ENCODE results near the gene NOX1.

NOX1 gene

GRCh38 chrX:100874325-100874724 is at the start of gene NOX1:
Gene NOX1 (minus strand): TSS chrX:100874359. CDS start chrX:100874139, 220 bp downstream.
- DNase-seq = no peak

GRCh38 chrX:100915562-100915961 is 41.4 kb upstream of the NOX1 start:
- no peak for DNase-seq

- no peak for DNase-seq
Observed at GRCh38 chrX:100913111-100913510, 39.0 kb upstream of the NOX1 start.

GRCh38 chrX:100911731-100912130 is 37.6 kb upstream of the NOX1 start:
- no peak for DNase-seq

DNA sequence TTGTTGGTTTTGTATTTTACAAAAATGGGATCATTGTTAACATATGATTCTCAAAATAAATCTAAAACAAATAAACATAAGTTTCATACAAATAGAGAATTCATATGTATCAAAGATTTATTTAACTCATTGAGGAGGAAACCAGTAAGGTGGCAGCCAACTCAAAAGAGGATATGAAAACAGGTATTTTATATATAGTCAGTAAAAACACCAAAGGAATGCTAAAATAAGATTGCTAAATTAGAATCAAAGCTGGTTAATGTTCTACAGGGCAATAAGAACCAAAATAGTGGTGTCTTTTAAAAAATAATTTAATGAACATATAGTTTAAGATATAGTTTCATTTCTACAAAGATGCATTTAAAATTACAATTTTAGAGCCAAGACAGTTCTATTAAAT is 31.5 kb upstream of the NOX1 start:
- no peak for DNase-seq

DNA sequence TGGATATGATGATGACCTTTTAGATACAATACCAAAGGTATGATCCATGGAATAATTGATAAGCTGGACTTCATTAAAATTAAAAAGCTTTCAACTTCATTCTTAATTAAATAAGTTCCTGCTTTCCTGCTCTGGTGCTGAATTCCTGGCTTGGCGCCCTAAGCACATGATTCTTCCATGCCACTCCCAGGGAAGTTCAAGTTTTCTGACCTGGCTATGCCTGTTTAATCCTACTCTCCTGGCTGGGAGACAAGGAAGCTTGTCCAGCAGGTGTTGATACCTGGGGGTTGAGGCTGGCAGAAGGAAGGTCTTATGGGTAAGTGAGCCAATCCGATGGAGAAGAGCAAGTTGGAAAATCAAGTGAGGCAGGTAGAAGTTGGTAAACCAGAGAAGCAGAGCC is 30.3 kb upstream of the NOX1 start:
- no peak for DNase-seq

DNA sequence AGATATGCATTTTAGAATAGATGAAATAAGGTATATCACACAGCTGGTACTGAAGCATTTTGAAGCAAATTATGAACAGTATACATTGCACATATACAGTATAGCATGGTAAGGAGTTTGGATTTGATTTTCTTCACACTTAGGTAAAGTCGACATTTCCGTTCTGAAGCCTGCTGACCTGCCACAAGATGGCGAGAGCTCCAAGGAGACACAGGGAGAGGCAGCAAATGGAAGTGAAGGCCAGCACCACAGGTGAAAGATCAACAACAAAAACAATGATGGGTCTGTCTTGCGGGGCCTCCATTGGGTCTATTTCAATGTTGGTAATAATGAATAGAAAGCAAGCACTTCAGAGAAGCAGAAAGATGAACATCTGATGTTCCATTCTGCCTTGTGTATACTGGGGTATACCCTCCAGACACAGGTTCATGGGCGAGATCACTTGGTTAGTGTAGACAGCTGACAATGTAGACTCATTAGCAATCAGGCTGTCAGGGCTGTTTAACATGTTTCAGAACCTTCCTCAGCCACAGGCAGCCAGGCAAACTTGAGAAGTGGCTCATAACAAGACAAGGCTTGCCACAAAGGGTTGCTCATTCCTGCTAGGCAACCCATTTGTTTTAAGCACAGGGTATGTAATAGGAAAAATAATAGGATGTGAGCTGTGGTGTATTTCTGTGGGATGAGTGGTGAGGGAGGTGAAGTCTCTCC is 21.4 kb upstream of the NOX1 start:
- peak; percentile 21 to 34 for DNase-seq

DNA sequence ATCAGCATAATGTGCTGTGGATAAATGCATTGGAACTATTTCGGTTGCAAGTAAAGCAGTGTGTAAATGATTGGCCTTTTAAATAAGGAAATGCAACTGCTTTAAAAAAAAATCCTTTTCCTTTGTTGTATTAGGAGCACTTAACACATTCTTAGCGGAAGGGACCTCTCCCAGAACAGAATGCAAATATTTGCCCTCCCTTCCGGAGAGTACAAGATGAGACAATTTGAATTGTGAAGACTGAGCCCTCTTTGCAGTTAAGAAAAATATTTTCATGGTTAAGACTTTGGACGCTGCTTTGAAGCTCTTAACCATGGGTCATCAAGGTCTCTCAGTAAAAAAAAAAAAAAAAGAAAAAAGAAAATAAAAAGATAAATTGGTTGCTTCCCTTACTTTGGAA is 9.5 kb upstream of the NOX1 start:
- no peak for DNase-seq

DNA sequence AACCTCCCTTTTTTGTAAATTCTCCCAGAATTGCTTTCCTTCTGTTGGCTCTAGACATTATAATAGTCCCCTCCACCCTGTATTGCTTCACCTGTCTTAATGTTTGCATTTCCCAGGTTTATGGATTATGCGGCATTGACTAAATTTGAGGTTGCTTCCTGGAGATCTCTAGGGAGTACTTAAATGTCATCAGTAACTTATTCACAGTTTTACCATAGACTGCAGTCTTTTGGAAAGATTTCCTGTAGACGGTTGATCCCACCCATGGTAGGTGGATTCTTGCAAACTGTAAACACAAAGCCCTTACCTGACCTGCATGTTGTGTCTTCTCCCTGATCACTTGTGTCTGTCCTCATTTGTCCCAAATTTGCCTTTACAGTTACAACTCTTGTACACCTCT is 6.2 kb upstream of the NOX1 start:
- DNase-seq = no peak

- DNase-seq = no peak
Observed at GRCh38 chrX:100871594-100872560, 2.3 kb downstream of the NOX1 start.

DNA sequence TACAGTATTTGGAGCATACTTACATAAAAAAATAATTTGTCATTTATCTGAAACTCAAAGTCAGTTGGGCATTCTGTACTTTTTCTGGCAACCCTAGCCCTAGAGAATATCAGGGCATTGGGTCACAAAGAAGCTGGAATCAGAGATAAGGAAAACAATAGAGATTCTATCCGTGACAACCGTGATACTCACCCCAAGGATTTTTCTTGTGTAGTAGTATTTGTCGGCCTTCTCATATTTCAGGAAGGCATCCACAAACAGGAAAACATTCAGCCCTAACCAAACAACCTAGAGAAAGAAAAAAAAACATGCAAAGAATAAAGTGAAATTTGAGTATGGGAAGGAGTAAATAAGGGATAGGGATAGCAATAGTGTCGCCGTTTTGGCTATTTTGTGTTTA is 3.6 kb downstream of the NOX1 start:
- DNase-seq = no peak

- no peak for DNase-seq
Observed at GRCh38 chrX:100868273-100868672, 5.9 kb downstream of the NOX1 start.

DNA sequence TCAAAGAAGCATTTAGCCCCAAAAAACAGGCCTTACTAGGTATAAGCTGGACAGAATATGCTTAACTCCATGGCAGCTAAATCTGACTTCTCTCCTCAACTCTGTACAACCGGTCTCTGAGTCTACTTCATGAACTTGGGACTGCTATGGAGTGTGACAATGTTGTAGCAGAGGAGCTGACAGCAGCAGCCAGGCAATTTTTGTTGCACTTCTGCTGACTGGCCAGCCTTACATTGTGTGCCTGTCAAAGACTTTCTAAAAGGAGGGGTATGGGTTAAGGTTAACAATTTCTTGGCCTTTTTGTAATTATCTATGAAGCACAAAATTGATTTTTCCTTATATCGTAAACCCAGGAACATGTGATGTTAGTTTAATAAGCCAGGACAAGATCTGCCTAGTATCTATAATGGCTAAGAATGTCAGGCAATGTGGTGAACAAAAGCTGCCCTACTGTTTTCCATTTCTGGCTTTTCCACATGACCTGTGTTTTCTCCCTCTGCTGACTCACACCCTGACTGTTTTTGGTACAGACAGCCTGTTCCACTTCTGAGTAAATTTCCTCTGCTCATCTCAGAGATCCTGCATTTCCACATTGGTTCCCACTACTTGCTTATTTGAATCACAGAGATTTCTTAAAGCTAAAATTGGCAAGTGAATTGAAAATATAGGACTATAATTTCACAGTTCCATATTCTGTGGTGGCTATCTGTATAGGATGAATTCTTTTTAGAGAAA is 9.3 kb downstream of the NOX1 start:
- no peak for DNase-seq

DNA sequence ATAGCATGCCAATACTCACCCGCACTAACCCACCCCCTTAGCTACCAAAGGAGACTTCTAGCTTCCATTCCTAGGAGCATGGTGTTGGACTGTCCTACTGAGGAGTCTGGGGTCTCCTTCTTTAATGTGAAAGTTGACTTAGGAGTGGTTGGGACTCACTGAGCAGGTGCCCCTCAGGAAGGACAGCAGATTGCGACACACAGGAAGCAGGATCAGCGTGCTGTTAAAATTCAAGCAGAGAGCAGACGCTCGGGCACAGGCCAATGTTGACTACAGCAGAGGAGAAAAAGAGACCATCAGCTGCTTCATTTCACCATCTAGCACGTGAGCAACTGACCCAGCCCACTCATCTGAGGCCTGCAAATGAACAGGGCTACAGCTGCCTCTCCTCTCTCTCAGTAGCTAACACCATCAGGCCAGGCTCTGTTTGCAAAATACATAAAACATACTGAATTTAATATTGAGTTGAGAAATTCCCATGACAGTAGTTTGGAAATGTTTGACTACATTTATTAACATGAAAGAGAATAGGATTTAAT is 10.8 kb downstream of the NOX1 start:
- DNase-seq = no peak

DNA sequence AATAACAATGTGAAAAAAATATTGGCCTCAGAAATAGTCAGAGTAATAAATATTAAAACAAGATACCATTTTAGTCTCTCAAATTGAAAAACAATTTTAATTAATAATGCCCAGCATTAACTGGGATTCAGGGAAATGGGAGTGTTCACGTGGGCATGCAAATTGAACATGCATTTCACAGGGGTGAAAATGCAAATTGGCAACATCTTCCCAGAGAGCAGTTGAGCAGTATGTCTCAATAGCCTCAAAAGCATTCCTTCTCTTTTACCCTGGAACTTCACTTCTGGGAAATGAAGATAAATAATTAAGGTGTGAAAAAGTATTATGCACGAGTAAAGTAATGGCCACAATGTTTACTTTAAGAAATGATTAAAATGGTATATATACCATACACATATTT is 21.3 kb downstream of the NOX1 start:
- DNase-seq = no peak

GRCh38 chrX:100850317-100850716 is 23.8 kb downstream of the NOX1 start:
- no peak for DNase-seq

DNA sequence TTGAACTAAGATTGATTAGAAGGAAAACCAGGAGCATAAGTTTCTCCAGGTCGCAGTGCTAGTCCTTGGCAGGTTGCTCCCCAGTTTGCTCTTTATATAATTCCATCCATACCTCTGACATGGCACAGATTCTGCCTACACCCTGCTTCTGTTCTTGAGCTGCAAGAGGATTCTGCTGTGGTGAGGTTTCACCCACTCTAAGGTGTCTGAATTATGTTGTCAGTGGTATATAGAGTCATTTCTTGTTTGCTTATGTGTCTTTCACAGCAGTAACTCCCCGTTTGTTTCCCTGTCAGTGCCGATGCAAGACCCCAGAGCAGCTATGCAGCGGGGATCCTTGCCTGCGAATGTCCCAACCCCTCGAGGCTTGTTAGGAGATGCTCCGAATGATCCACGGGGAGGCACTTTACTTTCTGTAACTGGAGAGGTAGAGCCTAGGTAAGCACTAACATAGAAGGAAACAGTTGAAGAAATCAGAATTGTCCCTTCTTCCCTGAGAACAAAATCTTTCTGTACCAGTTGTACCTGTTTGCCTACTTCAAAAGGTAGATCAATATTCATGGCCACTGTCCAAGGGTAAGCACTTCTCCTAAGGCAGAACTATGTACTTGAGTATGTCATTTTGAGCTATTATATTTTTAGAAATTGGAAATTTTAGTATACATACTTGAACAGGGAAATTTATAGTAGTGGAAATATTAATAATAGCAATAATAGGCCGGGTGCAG is 42.8 kb downstream of the NOX1 start:
- DNase-seq = no peak

GRCh38 chrX:100830547-100830946 is 43.6 kb downstream of the NOX1 start:
- DNase-seq = peak in 1 of 2 experiments; percentile 16

- no peak for DNase-seq
Observed at GRCh38 chrX:100830143-100830542, 44.0 kb downstream of the NOX1 start.

DNA sequence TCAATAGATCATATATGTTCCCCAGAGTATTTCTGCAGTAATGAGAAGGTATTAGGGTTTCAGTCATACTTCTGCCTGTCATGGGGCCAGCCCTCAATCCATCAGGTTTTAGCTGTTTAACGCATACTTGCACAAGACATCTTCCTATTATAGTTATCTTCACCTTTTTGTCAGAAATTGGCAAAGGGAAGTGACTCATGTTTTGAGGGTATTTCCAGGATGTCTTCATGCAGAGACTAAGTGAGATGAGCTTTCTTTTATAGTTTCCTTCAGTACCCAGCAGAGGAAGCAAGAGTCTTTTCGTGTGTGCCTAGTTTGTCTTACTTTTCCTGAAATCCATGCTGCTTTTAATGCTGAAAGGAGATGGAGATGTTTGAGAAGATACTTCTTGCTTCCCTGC is 44.4 kb downstream of the NOX1 start:
- peak in 1 of 2 experiments; percentile 32 for DNase-seq

DNA sequence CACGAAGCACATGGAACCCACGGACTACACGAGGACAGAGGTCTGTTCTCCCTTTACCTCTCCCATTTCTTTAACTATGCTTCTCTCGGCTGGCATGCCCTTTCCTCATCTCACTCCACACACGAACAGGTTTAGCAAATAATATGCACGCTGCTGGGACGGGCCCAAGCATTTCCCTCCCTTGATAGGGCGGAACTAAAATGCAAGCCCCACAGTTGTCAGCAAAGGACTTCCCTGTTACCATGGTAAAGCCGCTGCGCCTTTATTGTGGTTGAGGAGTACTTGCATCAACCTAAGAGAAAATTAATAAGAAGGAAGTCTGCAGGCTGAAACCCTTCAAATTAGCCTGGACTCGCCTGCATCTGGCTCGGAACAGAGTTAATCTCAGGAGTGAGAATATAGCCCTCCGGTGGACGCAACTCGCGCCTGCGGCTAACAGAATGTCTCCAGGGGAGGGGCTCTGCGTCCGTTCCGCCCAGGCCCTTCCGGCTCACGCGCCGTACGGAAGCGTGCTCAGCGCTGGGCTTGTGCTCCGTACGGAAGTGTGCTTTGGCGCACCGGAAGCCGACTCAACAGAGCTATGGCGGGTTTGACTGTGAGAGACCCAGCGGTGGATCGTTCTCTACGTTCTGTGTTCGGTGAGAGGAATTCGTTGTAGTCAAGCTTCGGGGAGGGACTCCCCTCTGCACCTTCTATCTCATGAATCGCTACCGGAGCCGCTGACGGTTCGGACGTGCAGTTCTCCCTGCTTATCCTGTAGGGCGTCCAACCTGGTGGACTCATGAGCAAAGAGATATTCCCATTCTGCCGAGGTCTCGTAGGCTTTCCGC is 54.1 kb downstream of the NOX1 start, which contains the start of gene CSTF2:
CSTF2 (plus strand) TSS at position 555 of the 830 bp plus-strand sequence; CDS start at position 581, 26 bp downstream.
- peak; percentile 80 to 84 for DNase-seq

Measured in activated T-cell treated with anti-CD3 and anti-CD28 coated beads, Interleukin-2, amount 50 U/mL, for 48 hours (primary cell).